Ascending aorta (tissue), 2 donors: ENCODE measurements around the gene GLB1L3. TPM values are rescaled to one million over a fixed set of nuclear protein-coding genes. Genes with fewer than 3 reads are reported as not detected.

Experiments
- DNase-seq, 2 donors: peaks; one replicate each; pipeline ENCODE4 v3.0.0-alpha.2; 2019; ENCODE audit warnings: low spot score in 2 of 2
- H3K27ac ChIP-seq, 2 donors: fragments of 200-600 bp; sonication (generic); one replicate each; pipeline ENCODE4 v1.5.1; 2016 to 2017; ENCODE audit warnings: mild to moderate bottlenecking in 1 of 2
- H3K27me3 ChIP-seq: fragments of 200-600 bp; sonication (generic); one replicate; pipeline ENCODE4 v1.5.1; 2017
- H3K36me3 ChIP-seq, 2 donors: fragments of 200-600 bp; sonication (generic); one replicate each; pipeline ENCODE4 v1.5.1; 2016
- H3K4me1 ChIP-seq, 2 donors: fragments of 200-600 bp; sonication (generic); one replicate each; pipeline ENCODE4 v1.5.1; 2016 to 2017; ENCODE audit warnings: mild to moderate bottlenecking in 1 of 2
- H3K4me3 ChIP-seq, 2 donors: fragments of 200-600 bp; sonication (generic); one replicate each; pipeline ENCODE4 v1.5.1; 2016 to 2017; ENCODE audit warnings: mild to moderate bottlenecking in 1 of 2
- H3K9me3 ChIP-seq, 2 donors: fragments of 200-600 bp; sonication (generic); one replicate each; pipeline ENCODE4 v1.5.1; 2016
- CTCF ChIP-seq, 3 experiments: fragments of 200-600 bp in 2 of 3; fragments of 450-650 bp in 1 of 3; sonication (generic) in 2 of 3; IDR thresholded peaks; one replicate each; pipeline ENCODE4 v1.5.1; 2016 to 2019; ENCODE audit warnings: antibody characterized with exemption in 3 of 3, mild to moderate bottlenecking in 1 of 3, moderate library complexity in 1 of 3
- intact Hi-C: fragments of 100-400 bp; cut with DNase I; formaldehyde crosslinking; loops from one replicate; pipeline ENCODE4 v1.15.1; 2023
- total RNA-seq: library from RNA; depleted of rRNA; stranded (reverse); fragments of >200 nt; gene quantifications from one replicate; pipeline ENCODE4 v1.1.0, GENCODE V29; 2016

Gene GLB1L3
- total RNA-seq, 1 donor from 2014 or later = not detected

GRCh38 chr11:134328433-134328832, 52.3 kb downstream of the GLB1L3 start:
- no peaks in the 10 kb centered on the region for H3K27me3 ChIP-seq
- H3K4me3 ChIP-seq = no peak overlapping the region
- intact Hi-C loops = no loop called here
- H3K36me3 ChIP-seq = no peaks in the 10 kb centered on the region
- no peaks in the 10 kb centered on the region for H3K9me3 ChIP-seq
- H3K4me1 ChIP-seq = peaks cover 0 to 8% of the 10 kb centered on the region in 2 donors
- H3K27ac ChIP-seq = no peak overlapping the region
- DNase-seq = no peak
- no peak for TF ChIP-seq CTCF (IDR thresholded peaks at IDR 0.05)

- H3K4me3 ChIP-seq = peak overlapping the region; percentile 18 to 58
- no peaks in the 10 kb centered on the region for H3K9me3 ChIP-seq
- DNase-seq = no peak
- H3K36me3 ChIP-seq = no peaks in the 10 kb centered on the region
- intact Hi-C loops = loop anchor here (2.0 to 5.0 kb wide), 4 partner anchors 78 to 363 kb away; partner anchors contain the start of genes ACAD8, THYN1 and VPS26B
- H3K27ac ChIP-seq = no peak overlapping the region
- H3K4me1 ChIP-seq = peaks cover 0 to 8% of the 10 kb centered on the region in 2 donors
- no peaks in the 10 kb centered on the region for H3K27me3 ChIP-seq
- TF ChIP-seq CTCF (IDR thresholded peaks at IDR 0.05) = no peak
These were observed 54.6 kb downstream of the GLB1L3 start for GRCh38 chr11:134330611-134331353.

GRCh38 chr11:134331354-134332188, 55.4 kb downstream of the GLB1L3 start, which contains the start of gene GLB1L2:
Gene GLB1L2 (plus strand): TSS chr11:134331988. CDS start chr11:134332062, 74 bp downstream.
- TF ChIP-seq CTCF (IDR thresholded peaks at IDR 0.05) = no peak
- intact Hi-C loops = loop anchor here (2.0 to 5.0 kb wide), 4 partner anchors 79 to 364 kb away; partner anchors contain the start of genes ACAD8, THYN1 and VPS26B
- peak in 1 of 2 donors; percentile 80 for DNase-seq

GRCh38 chr11:134332189-134332631, 56.0 kb downstream of the GLB1L3 start:
- no peak for DNase-seq
- H3K4me1 ChIP-seq = peaks cover 0 to 8% of the 10 kb centered on the region in 2 donors
- no peaks in the 10 kb centered on the region for H3K9me3 ChIP-seq
- H3K27ac ChIP-seq = no peak overlapping the region
- H3K27me3 ChIP-seq = no peaks in the 10 kb centered on the region
- no peak for TF ChIP-seq CTCF (IDR thresholded peaks at IDR 0.05)
- H3K4me3 ChIP-seq = peak overlapping the region; percentile 58 to 61
- intact Hi-C loops = loop anchor here (5.0 kb wide), 2 partner anchors 285 to 365 kb away; no protein-coding TSS in a partner anchor
- H3K36me3 ChIP-seq = no peaks in the 10 kb centered on the region

More at GRCh38 chr11:134331354-134332188, 55.4 kb downstream of the GLB1L3 start, which contains the start of gene GLB1L2:
- Histone ChIP-seq H3K27ac (no peak within 1 kb of the TSS), H3K36me3 (no peaks in the 10 kb centered on the region), H3K27me3 (no peaks in the 10 kb centered on the region), H3K9me3 (no peaks in the 10 kb centered on the region), H3K4me3 (peak within 1 kb of the TSS; percentile 58 to 61), H3K4me1 (peaks cover 0 to 8% of the 10 kb centered on the region in 2 donors)

- Histone ChIP-seq H3K36me3 (no peaks in the 10 kb centered on the region), H3K4me1 (peaks cover 0 to 8% of the 10 kb centered on the region in 2 donors), H3K27me3 (no peaks in the 10 kb centered on the region), H3K4me3 (peak overlapping the region in 1 of 2 donors; percentile 58), H3K27ac (no peak overlapping the region), H3K9me3 (no peaks in the 10 kb centered on the region)
- DNase-seq = no peak
- no peak for TF ChIP-seq CTCF (IDR thresholded peaks at IDR 0.05)
- intact Hi-C loops = loop anchor here (5.0 kb wide), 2 partner anchors 285 to 365 kb away; no protein-coding TSS in a partner anchor
These were observed 56.6 kb downstream of the GLB1L3 start for GRCh38 chr11:134332782-134333181.
